DND-41 (cell line): ENCODE measurements around the gene TRANK1.
"Not testable (repeated sequence)": the region's sequence is repeated elsewhere in the genome, so short reads cannot be mapped to it uniquely, and the experiment has no call there.

Experiments
- ATAC-seq: fragments of 200-7000 bp; cut with Tn5 transposase; 3 replicates; pipeline ENCODE4 v1.9.1; 2021; ENCODE audit warnings: low read depth; ENCODE audit not compliant: insufficient read depth
- DNase-seq: peaks from one replicate; pipeline ENCODE4 v3.0.0-alpha.2; 2020
- H2AFZ ChIP-seq: 2 replicates; pipeline ENCODE4 v1.6.0; 2012; ENCODE audit warnings: low read depth, low read length
- H3K27ac ChIP-seq: 2 replicates; pipeline ENCODE4 v1.5.1; 2012; ENCODE audit warnings: low read length, inconsistent platforms
- H3K27me3 ChIP-seq: fragments of 200-600 bp; sonication (generic); 2 replicates; pipeline ENCODE4 v1.6.0; 2012; ENCODE audit warnings: low read length, mild to moderate bottlenecking, inconsistent platforms; ENCODE audit not compliant: insufficient read depth, poor library complexity
- H3K36me3 ChIP-seq: 2 replicates; pipeline ENCODE4 v1.5.1; 2012; ENCODE audit warnings: low read length, inconsistent platforms; ENCODE audit not compliant: insufficient read depth
- H3K4me1 ChIP-seq: 2 replicates; pipeline ENCODE4 v1.5.1; 2012; ENCODE audit warnings: mild to moderate bottlenecking, low read length; ENCODE audit not compliant: insufficient read depth
- H3K4me2 ChIP-seq: 2 replicates; pipeline ENCODE4 v1.6.0; 2012; ENCODE audit warnings: mild to moderate bottlenecking, moderate library complexity, low read length, inconsistent platforms; ENCODE audit not compliant: insufficient read depth
- H3K4me3 ChIP-seq, 2 experiments: fragments of 200-600 bp in 1 of 2; shearing (Covaris generic) in 1 of 2; 2 replicates each; pipeline ENCODE4 v1.5.1; 2012 to 2016; ENCODE audit warnings: inconsistent platforms in 2 of 2, low read length in 2 of 2, mild to moderate bottlenecking in 2 of 2, low read depth in 1 of 2, moderate library complexity in 1 of 2
- H3K79me2 ChIP-seq: 2 replicates; pipeline ENCODE4 v1.6.0; 2012; ENCODE audit warnings: low read length, inconsistent platforms; ENCODE audit not compliant: insufficient read depth
- H3K9ac ChIP-seq: 2 replicates; pipeline ENCODE4 v1.6.0; 2012; ENCODE audit warnings: low read depth, mild to moderate bottlenecking, inconsistent platforms, low read length, moderate library complexity
- H3K9me3 ChIP-seq: 2 replicates; pipeline ENCODE4 v1.5.1; 2012; ENCODE audit warnings: low read length, moderate library complexity, mild to moderate bottlenecking, inconsistent platforms; ENCODE audit not compliant: insufficient read depth, severe bottlenecking
- H4K20me1 ChIP-seq: 2 replicates; pipeline ENCODE4 v1.6.0; 2012; ENCODE audit warnings: low read length; ENCODE audit not compliant: insufficient read depth
- EZH2 ChIP-seq: IDR thresholded peaks from 3 replicates; pipeline ENCODE4 v1.6.1; 2012; ENCODE audit warnings: borderline replicate concordance, low read depth, mild to moderate bottlenecking, moderate library complexity, low read length, inconsistent platforms; ENCODE audit not compliant: severe bottlenecking
- TF ChIP-seq, protein P1 (sequence below): IDR thresholded peaks from 2 replicates; pipeline ENCODE4 v1.5.1; 2012; ENCODE audit warnings: borderline replicate concordance, low read length, moderate library complexity, mild to moderate bottlenecking; ENCODE audit not compliant: poor library complexity, severe bottlenecking; ENCODE audit errors: extremely low read depth

TRANK1 gene

GRCh38 chr3:36906504-36907149, 38.2 kb downstream of the TRANK1 start:
- peak overlapping the region; percentile 74 for H3K27ac ChIP-seq
- no peak for TF ChIP-seq EZH2
- TF ChIP-seq, protein P1, sequence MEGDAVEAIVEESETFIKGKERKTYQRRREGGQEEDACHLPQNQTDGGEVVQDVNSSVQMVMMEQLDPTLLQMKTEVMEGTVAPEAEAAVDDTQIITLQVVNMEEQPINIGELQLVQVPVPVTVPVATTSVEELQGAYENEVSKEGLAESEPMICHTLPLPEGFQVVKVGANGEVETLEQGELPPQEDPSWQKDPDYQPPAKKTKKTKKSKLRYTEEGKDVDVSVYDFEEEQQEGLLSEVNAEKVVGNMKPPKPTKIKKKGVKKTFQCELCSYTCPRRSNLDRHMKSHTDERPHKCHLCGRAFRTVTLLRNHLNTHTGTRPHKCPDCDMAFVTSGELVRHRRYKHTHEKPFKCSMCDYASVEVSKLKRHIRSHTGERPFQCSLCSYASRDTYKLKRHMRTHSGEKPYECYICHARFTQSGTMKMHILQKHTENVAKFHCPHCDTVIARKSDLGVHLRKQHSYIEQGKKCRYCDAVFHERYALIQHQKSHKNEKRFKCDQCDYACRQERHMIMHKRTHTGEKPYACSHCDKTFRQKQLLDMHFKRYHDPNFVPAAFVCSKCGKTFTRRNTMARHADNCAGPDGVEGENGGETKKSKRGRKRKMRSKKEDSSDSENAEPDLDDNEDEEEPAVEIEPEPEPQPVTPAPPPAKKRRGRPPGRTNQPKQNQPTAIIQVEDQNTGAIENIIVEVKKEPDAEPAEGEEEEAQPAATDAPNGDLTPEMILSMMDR: no peak
- peak overlapping the region; percentile 65 for H3K9ac ChIP-seq
- peaks cover 23% of the 10 kb centered on the region for H3K79me2 ChIP-seq
- H2AFZ ChIP-seq: no peak overlapping the region
- no peaks in the 10 kb centered on the region for H4K20me1 ChIP-seq
- H3K4me1 ChIP-seq: peaks cover 73% of the 10 kb centered on the region
- DNase-seq (peak; percentile 54), ATAC-seq (peak; percentile 61)
- no peaks in the 10 kb centered on the region for H3K27me3 ChIP-seq
- H3K9me3 ChIP-seq: no peaks in the 10 kb centered on the region
- H3K36me3 ChIP-seq: peaks cover 6% of the 10 kb centered on the region
- H3K4me2 ChIP-seq: peak overlapping the region; percentile 64
- peak overlapping the region in 1 of 2 experiments; percentile 4; a peak in 1 of 4 replicates for H3K4me3 ChIP-seq

DNA sequence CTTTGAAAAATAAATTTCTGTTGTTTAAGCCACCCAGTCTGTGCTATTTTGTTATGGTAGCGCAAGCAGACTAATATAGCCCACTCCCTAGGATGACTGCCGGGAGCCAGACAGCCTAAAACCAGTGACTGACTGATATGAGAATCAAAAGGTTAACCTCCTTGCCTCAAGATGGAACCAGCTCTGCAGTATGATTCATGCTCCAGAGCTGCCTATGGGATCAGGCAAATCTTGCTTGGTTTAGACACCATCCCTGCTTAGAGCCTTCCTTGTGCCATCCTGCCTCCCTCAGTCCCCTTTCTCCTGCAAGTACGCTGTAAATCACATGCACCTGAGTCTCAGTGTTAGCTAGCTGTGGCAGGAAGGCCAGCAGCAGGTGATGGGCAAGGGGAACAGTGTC, 39.3 kb downstream of the TRANK1 start:
- H4K20me1 ChIP-seq: no peaks in the 10 kb centered on the region
- H3K36me3 ChIP-seq: peaks cover 6% of the 10 kb centered on the region
- no peaks in the 10 kb centered on the region for H3K27me3 ChIP-seq
- DNase-seq (no peak), ATAC-seq (no peak)
- H3K79me2 ChIP-seq: peaks cover 23% of the 10 kb centered on the region
- H3K9ac ChIP-seq: no peak overlapping the region
- TF ChIP-seq, protein P1: no peak
- TF ChIP-seq EZH2: no peak
- no peaks in the 10 kb centered on the region for H3K9me3 ChIP-seq
- H2AFZ ChIP-seq: no peak overlapping the region
- H3K4me3 ChIP-seq: no peak overlapping the region
- peak overlapping the region; percentile 64 for H3K4me2 ChIP-seq
- peaks cover 73% of the 10 kb centered on the region for H3K4me1 ChIP-seq
- H3K27ac ChIP-seq: peak overlapping the region; percentile 74

DNA sequence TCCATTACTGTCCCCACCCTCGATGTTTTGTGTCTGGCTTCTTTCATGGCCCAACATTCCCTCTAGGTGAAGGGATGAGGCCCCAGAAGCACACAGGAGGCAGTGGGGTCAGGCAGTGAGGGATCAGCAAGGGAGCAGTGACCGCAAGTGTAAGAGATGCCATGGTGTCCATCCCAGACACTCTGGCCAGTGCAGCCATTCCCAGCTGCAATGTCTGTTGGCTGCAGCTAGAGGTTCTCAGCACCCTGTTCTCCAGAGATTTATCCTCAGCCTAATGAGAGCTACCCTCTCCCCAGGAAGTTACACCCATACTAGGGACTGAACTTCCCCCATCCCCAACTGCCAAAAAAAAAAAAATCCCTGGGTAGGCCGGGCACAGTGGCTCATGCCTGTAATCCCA, 40.2 kb downstream of the TRANK1 start:
- Histone ChIP-seq H3K36me3 (peaks cover 12% of the 10 kb centered on the region), H3K9me3 (no peaks in the 10 kb centered on the region), H3K4me2 (no peak overlapping the region), H3K27ac (0 out of 2 replicates have a peak overlapping the region, but pooled peaks have one; percentile 35), H3K27me3 (no peaks in the 10 kb centered on the region), H3K4me1 (peaks cover 82% of the 10 kb centered on the region), H3K4me3 (no peak overlapping the region), H4K20me1 (no peaks in the 10 kb centered on the region), H3K79me2 (peaks cover 23% of the 10 kb centered on the region), H3K9ac (no peak overlapping the region), H2AFZ (no peak overlapping the region)
- TF ChIP-seq, protein P1: peak; percentile 55
- no peak for TF ChIP-seq EZH2
- ATAC-seq (no peak), DNase-seq (no peak)

DNA sequence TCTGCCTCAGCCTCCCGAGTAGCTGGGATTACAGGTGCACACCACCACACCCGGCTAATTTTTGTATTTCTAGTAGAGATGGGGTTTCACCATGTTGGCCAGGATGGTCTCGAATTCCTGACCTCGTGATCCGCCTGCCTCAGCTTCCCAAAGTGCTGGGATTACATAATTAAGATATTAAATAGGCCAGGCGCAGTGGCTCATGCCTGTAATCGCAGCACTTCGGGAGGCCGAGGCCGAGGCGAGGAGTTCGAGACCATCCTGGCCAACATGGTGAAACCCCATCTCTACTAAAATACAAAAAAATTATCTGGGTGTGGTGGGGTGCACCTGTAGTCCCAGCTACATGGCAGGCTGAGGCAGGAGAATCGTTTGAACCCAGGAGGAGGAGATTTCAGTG, 40.8 kb downstream of the TRANK1 start:
- Histone ChIP-seq H3K36me3 (peaks cover 17% of the 10 kb centered on the region), H3K79me2 (peaks cover 23% of the 10 kb centered on the region), H3K4me1 (peaks cover 77% of the 10 kb centered on the region)
- ATAC-seq, H2AFZ ChIP-seq, H3K27ac ChIP-seq, H4K20me1 ChIP-seq, H3K9me3 ChIP-seq, H3K9ac ChIP-seq, H3K4me3 ChIP-seq, DNase-seq, H3K27me3 ChIP-seq, H3K4me2 ChIP-seq: not testable (repeated sequence)
